SIG-M5 treated with dmso at 0.1 percent for 504 hours (cell line): ENCODE measurements around the gene RRP1.

Source experiments
- DNase-seq: peaks from one replicate; lab custom pipeline; 2025; ENCODE audit not compliant: unreplicated experiment; lab: John Stamatoyannopoulos, UW

Gene RRP1

DNA sequence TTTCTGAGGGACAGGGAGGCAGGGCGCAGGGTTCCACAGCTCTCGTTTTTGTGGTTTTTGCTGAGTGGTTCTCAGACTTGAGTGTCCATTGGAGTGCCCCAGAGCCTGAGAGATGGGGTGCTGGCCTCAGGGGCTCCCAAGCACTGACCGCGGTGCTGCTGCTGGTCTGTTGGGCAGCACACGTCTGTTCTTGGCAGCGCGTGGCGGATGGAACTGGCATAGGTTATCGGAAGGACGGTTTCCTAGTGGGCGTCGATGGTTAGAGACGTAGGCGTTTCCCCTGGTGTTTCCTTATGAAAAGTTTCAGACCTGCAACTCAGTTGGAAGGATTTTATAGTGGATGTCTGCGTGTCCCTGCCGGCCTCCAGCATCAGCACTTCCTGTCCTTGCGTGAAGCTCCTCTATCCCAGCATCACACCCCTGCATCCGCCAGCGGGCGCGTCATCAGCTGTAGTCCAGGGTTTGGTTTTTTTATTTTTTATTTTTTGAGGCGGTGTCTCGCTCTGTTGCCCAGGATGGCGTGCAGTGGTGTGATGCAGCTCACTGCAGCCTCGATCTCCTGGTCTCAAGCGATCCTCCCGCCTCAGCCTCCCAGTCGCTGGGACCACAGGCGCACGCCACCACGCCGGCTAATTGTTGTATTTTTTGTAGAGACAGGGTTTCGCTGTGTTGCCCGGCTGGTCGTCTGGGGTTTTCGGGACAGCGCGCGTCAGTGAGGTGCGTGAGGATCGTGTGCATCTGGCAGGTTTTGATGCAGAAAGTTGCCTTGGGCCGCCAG lies 11.8 kb downstream of the RRP1 start:
- DNase-seq = no peak

- DNase-seq = no peak
These were observed 13.4 kb downstream of the RRP1 start for GRCh38 chr21:43802713-43803313.

DNA sequence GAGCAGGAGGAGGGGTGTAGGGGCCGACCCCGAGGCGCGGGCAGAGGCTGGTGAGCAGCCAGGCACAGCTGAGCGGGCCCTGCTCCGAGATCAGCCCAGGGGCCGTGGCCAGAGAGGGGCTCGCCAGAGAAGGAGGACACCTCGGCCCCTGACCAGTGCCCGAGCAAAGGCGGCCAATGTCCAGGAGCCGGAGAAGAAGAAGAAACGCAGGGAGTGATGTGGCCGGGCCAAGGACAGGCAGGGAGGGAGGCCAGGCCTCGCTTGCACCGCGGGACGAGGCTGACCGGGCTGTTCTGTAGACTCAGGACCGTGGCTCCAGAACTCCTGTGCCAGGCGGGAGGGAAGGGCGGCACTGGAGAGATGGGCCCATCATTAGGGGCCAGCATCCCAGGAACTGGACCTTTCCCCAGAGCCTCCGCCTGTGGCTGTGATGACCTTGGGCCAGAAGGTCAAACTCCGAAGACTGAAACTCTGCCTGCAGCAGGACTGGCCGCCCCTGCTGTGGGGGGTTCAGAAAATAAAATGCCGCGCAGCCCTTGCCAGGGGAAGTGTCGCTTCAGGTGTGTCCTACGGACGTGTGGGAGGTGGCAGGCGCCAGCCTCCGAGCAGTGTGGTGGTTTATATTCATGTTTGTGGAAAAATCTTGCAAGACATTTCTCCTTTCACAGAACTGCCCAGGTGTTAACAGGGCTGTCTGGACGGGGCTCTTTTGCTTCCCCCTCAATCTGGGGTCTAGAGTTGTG lies 14.4 kb downstream of the RRP1 start:
- no peak for DNase-seq

GRCh38 chr21:43805275-43805800 lies 16.0 kb downstream of the RRP1 start:
- DNase-seq = peak; percentile 83

DNA sequence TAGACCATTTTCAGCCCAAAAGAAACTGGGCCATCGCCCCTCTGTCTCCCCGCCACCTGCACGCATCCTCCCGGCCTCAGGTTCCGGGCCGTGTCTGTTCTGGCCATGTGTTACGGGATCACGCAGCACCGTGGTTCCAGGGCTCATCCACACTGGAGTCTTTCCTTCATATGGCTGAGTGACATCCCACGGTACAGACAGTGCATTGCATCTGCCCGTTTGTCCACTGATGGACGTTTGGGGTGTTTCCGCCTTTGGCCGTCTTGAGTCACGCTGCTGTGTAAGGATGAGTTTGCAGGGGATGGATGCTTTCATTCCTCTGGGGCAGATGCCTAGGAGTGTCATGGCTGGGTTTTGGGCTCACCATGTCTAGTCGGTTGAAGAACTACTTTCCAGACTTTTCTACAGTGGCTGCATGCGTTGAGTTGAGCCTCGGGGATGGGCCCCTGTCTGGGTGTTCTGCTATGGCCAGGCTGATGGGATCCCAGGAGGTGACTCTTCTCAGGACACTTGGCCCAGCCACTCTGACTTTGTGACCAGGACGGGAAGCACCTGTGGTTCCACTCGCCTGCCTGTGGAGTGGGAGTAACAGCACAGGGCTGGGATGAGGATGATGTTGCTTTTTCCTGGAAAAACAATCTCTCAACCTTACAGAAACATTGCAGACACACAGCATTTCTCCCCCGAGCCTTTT lies 16.8 kb downstream of the RRP1 start:
- DNase-seq = no peak

DNA sequence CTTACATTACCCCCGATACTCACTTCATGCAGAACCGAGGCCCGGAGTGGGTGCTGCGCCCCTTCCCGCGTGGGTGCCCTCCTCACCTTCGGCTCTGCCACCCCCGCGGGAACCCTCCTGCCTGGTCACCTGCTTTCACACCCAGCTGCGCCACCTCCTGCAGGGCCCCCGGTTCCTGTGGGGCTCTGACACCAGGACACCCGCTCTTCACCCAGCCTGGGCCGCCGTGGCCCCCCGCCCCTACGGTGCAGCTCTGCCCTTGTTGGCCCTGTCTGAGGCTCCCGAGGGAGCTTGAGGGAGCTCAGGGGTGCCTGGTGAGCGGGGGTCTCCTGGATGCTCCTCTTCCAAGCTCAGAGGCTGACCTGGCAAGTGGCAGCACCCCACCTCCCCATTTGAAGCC lies 19.0 kb downstream of the RRP1 start:
- no peak for DNase-seq

GRCh38 chr21:43808832-43809251 lies 19.5 kb downstream of the RRP1 start:
- DNase-seq = no peak

GRCh38 chr21:43809346-43809799 lies 20.0 kb downstream of the RRP1 start:
- no peak for DNase-seq

DNA sequence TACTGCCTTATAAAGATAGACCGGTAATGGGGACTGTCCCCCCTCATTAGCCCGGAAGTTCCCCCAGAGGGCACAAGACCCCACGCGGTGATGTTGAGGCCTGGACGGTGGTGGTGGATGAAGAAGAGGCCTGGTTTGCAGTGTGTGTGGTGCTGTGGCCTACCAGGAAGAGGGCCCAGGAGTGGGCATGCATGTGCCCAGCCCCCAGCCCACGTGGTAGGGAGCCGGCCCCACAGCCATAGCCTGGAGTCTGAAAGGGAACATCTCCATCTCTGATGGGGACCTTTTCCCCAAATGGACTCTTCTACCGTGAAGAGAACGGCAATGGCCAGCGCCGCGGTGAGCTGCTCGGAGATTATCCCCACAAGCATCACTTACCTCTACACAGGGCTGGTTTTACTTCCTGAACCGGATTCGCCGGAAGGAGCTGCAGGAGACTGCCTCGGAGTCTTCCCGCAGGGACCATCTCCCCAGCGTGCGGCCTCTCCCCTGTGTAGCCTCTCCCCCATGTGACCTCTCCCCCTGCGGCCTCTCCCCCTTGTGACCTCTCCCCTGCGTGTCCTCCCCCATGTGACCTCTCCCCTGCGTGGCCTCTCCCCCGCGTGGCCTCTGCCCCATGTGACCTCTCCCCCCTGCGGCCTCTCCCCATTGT lies 20.6 kb downstream of the RRP1 start:
- no peak for DNase-seq

- DNase-seq = peak; percentile 82
These were observed 21.3 kb downstream of the RRP1 start for GRCh38 chr21:43810505-43811261.

GRCh38 chr21:43811262-43812105 lies 22.1 kb downstream of the RRP1 start:
- DNase-seq = no peak

DNA sequence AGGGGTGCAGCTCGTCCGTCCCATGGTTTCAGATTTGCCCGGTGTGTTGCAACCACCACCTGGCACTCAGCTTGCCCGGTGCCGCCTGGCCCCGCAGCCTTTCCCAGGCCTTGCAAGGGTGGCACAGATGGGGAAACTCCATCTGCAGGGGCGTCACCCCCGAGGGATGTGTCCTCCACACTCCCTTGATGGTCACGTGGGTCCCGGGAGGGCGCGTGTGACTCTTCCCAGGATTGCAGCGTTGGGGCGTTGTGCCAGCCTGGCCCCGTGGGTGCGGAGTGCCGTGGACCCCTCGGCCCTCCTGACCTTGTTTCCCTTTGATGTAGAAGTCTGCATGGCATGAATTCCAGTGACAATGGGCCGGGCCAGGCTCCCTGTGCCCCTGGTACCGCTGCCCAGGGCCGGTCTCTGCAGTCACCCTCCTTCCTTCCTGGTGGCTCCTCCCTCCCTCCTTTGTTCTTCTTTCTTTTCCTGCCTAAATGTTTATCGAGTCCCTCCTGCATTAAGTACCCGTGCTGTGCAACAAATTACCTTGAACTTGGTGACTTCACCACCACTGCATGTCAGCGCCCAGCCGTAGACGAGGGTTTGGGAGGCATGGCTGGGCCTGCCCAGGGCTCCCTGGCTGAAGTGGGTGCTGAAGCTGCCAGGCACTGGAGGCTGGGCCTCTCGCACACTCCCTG lies 22.9 kb downstream of the RRP1 start:
- no peak for DNase-seq

GRCh38 chr21:43812957-43813655 lies 23.7 kb downstream of the RRP1 start:
- no peak for DNase-seq

DNA sequence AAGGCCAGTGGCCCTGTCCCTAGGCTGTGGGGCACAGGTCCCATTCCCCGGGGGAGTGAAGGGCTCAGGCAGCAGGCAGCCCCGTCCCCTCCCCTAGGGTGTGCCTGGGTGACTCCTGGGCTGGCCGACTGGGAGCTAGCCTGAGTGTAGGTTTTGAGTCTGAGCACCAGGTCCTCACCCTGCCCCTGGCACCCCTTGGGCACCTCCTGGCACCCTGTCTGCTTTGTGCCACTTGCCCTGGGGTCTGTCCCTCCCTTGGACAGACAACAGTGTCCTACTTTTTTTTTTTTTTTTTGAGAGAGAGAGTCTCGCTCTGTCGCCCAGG lies 24.2 kb downstream of the RRP1 start:
- DNase-seq = no peak

- no peak for DNase-seq
These were observed 25.1 kb downstream of the RRP1 start for GRCh38 chr21:43814215-43815106.

GRCh38 chr21:43815107-43815613 lies 25.8 kb downstream of the RRP1 start:
- DNase-seq = no peak

GRCh38 chr21:43815991-43816390 lies 26.6 kb downstream of the RRP1 start:
- no peak for DNase-seq
